Activated naive CD8-positive, alpha-beta T cell treated with anti-CD3 and anti-CD28 coated beads, Interleukin-2, amount 50 U/mL, for 24 hours (primary cell): ENCODE results near the gene EGFL6.
A peak's percentile ranks its signal among the peaks of the same experiment; 100 is the strongest.

Source experiments
- ATAC-seq: fragments of 150-1000 bp; cut with Tn5 transposase; one replicate; pipeline ENCODE4 v1.10.0; 2021
- DNase-seq: peaks from one replicate; pipeline ENCODE4 v3.0.0; 2021
- H3K27ac Mint-ChIP-seq: one replicate; pipeline ENCODE4 v1.8.0; 2021; ENCODE audit warnings: mild to moderate bottlenecking, mixed read lengths
- H3K27me3 Mint-ChIP-seq: one replicate; pipeline ENCODE4 v1.8.0; 2021; ENCODE audit warnings: mixed read lengths
- H3K36me3 Mint-ChIP-seq: one replicate; pipeline ENCODE4 v1.8.0; 2021; ENCODE audit warnings: low read depth, mixed read lengths
- H3K4me1 Mint-ChIP-seq: one replicate; pipeline ENCODE4 v1.8.0; 2021; ENCODE audit warnings: mixed read lengths
- H3K4me3 Mint-ChIP-seq: one replicate; pipeline ENCODE4 v1.8.0; 2021; ENCODE audit warnings: mild to moderate bottlenecking, moderate library complexity, mixed read lengths
- H3K9me3 Mint-ChIP-seq: one replicate; pipeline ENCODE4 v1.8.0; 2021; ENCODE audit warnings: mixed read lengths

Gene EGFL6, protein sequence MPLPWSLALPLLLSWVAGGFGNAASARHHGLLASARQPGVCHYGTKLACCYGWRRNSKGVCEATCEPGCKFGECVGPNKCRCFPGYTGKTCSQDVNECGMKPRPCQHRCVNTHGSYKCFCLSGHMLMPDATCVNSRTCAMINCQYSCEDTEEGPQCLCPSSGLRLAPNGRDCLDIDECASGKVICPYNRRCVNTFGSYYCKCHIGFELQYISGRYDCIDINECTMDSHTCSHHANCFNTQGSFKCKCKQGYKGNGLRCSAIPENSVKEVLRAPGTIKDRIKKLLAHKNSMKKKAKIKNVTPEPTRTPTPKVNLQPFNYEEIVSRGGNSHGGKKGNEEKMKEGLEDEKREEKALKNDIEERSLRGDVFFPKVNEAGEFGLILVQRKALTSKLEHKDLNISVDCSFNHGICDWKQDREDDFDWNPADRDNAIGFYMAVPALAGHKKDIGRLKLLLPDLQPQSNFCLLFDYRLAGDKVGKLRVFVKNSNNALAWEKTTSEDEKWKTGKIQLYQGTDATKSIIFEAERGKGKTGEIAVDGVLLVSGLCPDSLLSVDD

DNA sequence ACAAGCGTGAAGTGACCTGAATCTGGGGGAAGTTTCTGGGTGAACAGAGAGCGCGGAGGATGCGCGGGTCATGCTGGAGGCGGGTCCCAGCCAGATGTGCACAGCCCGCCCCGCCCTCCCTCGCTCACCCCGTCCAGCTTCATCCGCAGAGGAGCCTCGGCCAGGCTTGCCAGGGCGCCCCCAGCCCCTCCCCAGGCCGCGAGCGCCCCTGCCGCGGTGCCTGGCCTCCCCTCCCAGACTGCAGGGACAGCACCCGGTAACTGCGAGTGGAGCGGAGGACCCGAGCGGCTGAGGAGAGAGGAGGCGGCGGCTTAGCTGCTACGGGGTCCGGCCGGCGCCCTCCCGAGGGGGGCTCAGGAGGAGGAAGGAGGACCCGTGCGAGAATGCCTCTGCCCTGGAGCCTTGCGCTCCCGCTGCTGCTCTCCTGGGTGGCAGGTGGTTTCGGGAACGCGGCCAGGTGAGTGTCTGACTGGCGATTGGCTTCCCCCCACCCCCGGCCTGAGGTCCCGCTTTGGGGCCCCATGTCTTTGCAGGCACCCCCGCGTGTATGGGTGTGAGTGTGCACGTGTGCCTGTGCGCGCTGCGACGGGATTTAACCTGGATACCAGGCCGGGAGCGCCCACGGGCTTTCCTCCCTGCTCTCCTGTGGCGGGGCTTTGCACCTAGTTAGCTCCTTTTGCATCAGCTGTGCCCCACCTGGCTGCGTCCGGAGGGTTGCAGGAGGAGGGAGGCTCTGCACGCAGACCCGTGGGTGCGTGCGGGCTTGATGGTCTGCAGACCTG is at the start of gene EGFL6:
EGFL6 (plus strand) TSS at position 123 of the 782 bp plus-strand sequence; CDS start at position 384, 261 bp downstream.
- no peak for DNase-seq
- Mint-ChIP-seq H3K36me3 (no peaks in the 10 kb centered on the region), H3K4me1 (peaks cover 11% of the 10 kb centered on the region), H3K9me3 (no peaks in the 10 kb centered on the region), H3K27ac (no peak within 1 kb of the TSS), H3K4me3 (peak within 1 kb of the TSS; percentile 11), H3K27me3 (peaks cover 32% of the 10 kb centered on the region)
- no peak for ATAC-seq

- H3K36me3 Mint-ChIP-seq: no peaks in the 10 kb centered on the region
- no peaks in the 10 kb centered on the region for H3K27me3 Mint-ChIP-seq
- DNase-seq (no peak), ATAC-seq (no peak)
- no peaks in the 10 kb centered on the region for H3K9me3 Mint-ChIP-seq
- H3K4me1 Mint-ChIP-seq: peaks cover 3% of the 10 kb centered on the region
- H3K4me3 Mint-ChIP-seq: no peak overlapping the region
- H3K27ac Mint-ChIP-seq: no peak overlapping the region
Measured at GRCh38 chrX:13520351-13520750, 49.0 kb upstream of the EGFL6 start.

- Mint-ChIP-seq H3K27me3 (no peaks in the 10 kb centered on the region), H3K4me1 (peaks cover 3% of the 10 kb centered on the region), H3K27ac (no peak overlapping the region), H3K9me3 (no peaks in the 10 kb centered on the region), H3K4me3 (no peak overlapping the region), H3K36me3 (no peaks in the 10 kb centered on the region)
- DNase-seq (no peak), ATAC-seq (no peak)
Measured at GRCh38 chrX:13520936-13521335, 48.5 kb upstream of the EGFL6 start.

GRCh38 chrX:13522811-13523210 is 46.6 kb upstream of the EGFL6 start:
- DNase-seq (no peak), ATAC-seq (no peak)
- no peak overlapping the region for H3K27ac Mint-ChIP-seq
- H3K4me3 Mint-ChIP-seq: no peak overlapping the region
- peaks cover under 1% of the 10 kb centered on the region for H3K4me1 Mint-ChIP-seq
- no peaks in the 10 kb centered on the region for H3K9me3 Mint-ChIP-seq
- H3K36me3 Mint-ChIP-seq: no peaks in the 10 kb centered on the region
- H3K27me3 Mint-ChIP-seq: no peaks in the 10 kb centered on the region

DNA sequence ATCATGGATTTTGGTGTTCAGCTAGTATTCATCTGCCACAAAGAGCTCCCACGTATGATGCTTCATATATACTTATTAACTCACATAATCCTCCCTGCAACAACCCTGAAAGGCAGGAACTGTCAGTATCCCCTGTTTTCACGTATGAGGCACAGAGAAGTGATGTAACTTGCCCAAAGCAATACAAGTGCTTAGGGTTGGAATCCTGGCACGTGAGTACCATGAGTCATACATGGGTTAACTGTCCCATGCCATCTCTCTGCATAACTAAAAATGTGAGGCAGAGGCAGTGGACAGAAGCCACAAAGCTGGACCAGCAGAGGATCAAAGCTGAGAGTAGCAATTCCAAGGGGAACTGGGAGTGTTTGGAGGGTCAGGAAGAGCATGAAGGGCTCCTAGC is 35.7 kb upstream of the EGFL6 start:
- Mint-ChIP-seq H3K9me3 (no peaks in the 10 kb centered on the region), H3K36me3 (no peaks in the 10 kb centered on the region), H3K27ac (no peak overlapping the region), H3K27me3 (no peaks in the 10 kb centered on the region), H3K4me1 (no peaks in the 10 kb centered on the region), H3K4me3 (no peak overlapping the region)
- ATAC-seq: no peak
- DNase-seq: no peak

DNA sequence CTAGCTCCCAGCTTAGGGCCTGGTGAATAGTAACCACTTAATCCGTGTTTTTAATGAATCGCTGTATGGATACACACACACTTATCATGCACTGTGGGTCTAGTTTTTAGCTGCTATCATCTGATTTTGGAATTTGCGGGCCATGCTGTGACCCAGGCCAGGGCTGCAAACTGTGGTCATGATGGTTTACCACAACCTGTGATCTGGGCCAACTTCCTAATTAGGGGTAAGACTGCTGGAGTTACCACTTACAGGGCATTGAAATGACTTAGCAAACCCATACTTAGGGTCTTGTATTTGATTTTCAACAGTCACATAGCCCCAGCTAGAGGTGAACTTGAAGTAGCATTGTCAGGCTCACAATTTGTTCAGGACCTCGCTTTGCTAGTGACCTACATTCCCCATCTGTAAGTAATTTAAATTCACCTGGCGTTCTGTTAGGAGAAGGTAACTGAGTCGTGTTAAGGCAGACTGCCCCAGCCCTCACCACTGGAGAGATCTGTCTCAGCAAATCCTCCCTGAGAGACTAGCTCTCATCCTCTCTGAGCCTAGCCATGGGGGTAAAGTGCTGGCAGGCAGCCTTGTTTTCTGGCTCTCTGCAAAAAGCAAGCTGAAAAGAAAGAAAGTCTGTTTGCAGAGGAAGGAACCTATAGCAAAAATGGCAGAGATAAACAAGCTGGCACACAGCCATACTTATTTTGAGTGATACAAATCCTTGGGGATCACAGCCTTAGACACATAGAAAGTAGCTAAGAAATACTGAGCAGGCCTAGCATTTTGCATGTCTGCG is 33.8 kb upstream of the EGFL6 start:
- H3K9me3 Mint-ChIP-seq: no peaks in the 10 kb centered on the region
- H3K27ac Mint-ChIP-seq: no peak overlapping the region
- H3K36me3 Mint-ChIP-seq: no peaks in the 10 kb centered on the region
- no peak for DNase-seq
- ATAC-seq: no peak
- no peaks in the 10 kb centered on the region for H3K4me1 Mint-ChIP-seq
- no peaks in the 10 kb centered on the region for H3K27me3 Mint-ChIP-seq
- H3K4me3 Mint-ChIP-seq: no peak overlapping the region

DNA sequence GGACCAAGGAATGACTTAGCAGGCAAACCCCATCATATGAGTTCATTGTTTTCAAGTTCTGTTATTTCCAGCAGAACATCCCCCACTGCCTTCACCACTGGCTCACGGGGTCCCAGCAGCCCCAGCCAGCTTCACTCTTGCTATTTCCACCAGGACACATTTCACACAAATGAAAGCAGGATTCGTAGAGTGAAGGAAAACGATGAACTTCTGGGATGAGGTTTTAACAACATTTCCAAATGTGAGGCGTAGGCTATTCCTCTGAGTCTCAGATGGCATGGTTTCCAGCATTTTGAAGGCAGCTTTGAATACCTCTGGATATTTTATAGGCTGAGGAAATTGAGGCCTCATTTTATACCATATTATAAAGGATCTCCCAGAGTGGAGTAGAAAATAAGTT is 32.9 kb upstream of the EGFL6 start:
- Mint-ChIP-seq H3K36me3 (no peaks in the 10 kb centered on the region), H3K27me3 (no peaks in the 10 kb centered on the region), H3K27ac (no peak overlapping the region), H3K4me1 (no peaks in the 10 kb centered on the region), H3K9me3 (no peaks in the 10 kb centered on the region), H3K4me3 (no peak overlapping the region)
- ATAC-seq (no peak), DNase-seq (no peak)

- H3K27ac Mint-ChIP-seq: no peak overlapping the region
- H3K9me3 Mint-ChIP-seq: no peaks in the 10 kb centered on the region
- H3K36me3 Mint-ChIP-seq: no peaks in the 10 kb centered on the region
- no peaks in the 10 kb centered on the region for H3K4me1 Mint-ChIP-seq
- DNase-seq (no peak), ATAC-seq (no peak)
- no peaks in the 10 kb centered on the region for H3K27me3 Mint-ChIP-seq
- H3K4me3 Mint-ChIP-seq: no peak overlapping the region
Measured at GRCh38 chrX:13538414-13538813, 31.0 kb upstream of the EGFL6 start.

GRCh38 chrX:13540602-13541001 is 28.8 kb upstream of the EGFL6 start:
- H3K4me1 Mint-ChIP-seq: no peaks in the 10 kb centered on the region
- no peaks in the 10 kb centered on the region for H3K27me3 Mint-ChIP-seq
- H3K4me3 Mint-ChIP-seq: no peak overlapping the region
- no peaks in the 10 kb centered on the region for H3K9me3 Mint-ChIP-seq
- DNase-seq (no peak), ATAC-seq (no peak)
- no peaks in the 10 kb centered on the region for H3K36me3 Mint-ChIP-seq
- no peak overlapping the region for H3K27ac Mint-ChIP-seq

- H3K27me3 Mint-ChIP-seq: peaks cover 12% of the 10 kb centered on the region
- no peaks in the 10 kb centered on the region for H3K9me3 Mint-ChIP-seq
- no peaks in the 10 kb centered on the region for H3K36me3 Mint-ChIP-seq
- H3K27ac Mint-ChIP-seq: no peak overlapping the region
- no peak overlapping the region for H3K4me3 Mint-ChIP-seq
- no peak for ATAC-seq
- H3K4me1 Mint-ChIP-seq: peaks cover 5% of the 10 kb centered on the region
- no peak for DNase-seq
Measured at GRCh38 chrX:13545726-13546125, 23.7 kb upstream of the EGFL6 start.

DNA sequence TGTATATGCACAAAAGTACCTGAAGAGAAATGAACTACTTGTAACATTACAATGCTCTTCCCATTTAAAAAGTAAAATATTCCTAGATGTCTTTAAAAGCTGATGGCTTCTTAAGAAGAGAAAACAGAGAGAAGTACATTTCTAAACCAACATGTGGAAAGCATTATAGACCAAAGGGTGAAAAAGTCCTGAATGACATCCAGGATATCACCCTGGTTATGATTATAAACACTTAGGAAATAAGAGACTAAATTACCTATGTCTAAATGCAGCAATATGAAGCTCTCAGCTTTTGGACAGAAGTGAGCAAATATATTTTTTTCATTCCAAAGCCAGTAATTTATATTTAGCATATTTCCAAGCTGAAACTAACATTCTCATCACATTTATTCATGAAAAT is 21.7 kb upstream of the EGFL6 start:
- H3K36me3 Mint-ChIP-seq: no peaks in the 10 kb centered on the region
- DNase-seq (no peak), ATAC-seq (no peak)
- H3K27ac Mint-ChIP-seq: no peak overlapping the region
- H3K4me3 Mint-ChIP-seq: no peak overlapping the region
- peaks cover 14% of the 10 kb centered on the region for H3K27me3 Mint-ChIP-seq
- peaks cover 5% of the 10 kb centered on the region for H3K4me1 Mint-ChIP-seq
- no peaks in the 10 kb centered on the region for H3K9me3 Mint-ChIP-seq

GRCh38 chrX:13550346-13550745 is 19.1 kb upstream of the EGFL6 start:
- Mint-ChIP-seq H3K27me3 (peaks cover 15% of the 10 kb centered on the region), H3K4me3 (no peak overlapping the region), H3K9me3 (no peaks in the 10 kb centered on the region), H3K4me1 (peaks cover 5% of the 10 kb centered on the region), H3K36me3 (no peaks in the 10 kb centered on the region), H3K27ac (no peak overlapping the region)
- ATAC-seq (no peak), DNase-seq (no peak)

GRCh38 chrX:13551610-13552009 is 17.8 kb upstream of the EGFL6 start:
- no peak for ATAC-seq

GRCh38 chrX:13552892-13553291 is 16.5 kb upstream of the EGFL6 start:
- no peak overlapping the region for H3K27ac Mint-ChIP-seq
- no peaks in the 10 kb centered on the region for H3K36me3 Mint-ChIP-seq

More at GRCh38 chrX:13551610-13552009, 17.8 kb upstream of the EGFL6 start:
- no peak overlapping the region for H3K4me3 Mint-ChIP-seq
- no peak overlapping the region for H3K27ac Mint-ChIP-seq
- no peak for DNase-seq
- H3K9me3 Mint-ChIP-seq: no peaks in the 10 kb centered on the region
- peaks cover 5% of the 10 kb centered on the region for H3K4me1 Mint-ChIP-seq
- peaks cover 19% of the 10 kb centered on the region for H3K27me3 Mint-ChIP-seq
- H3K36me3 Mint-ChIP-seq: no peaks in the 10 kb centered on the region

More at GRCh38 chrX:13552892-13553291, 16.5 kb upstream of the EGFL6 start:
- Mint-ChIP-seq H3K9me3 (no peaks in the 10 kb centered on the region), H3K4me3 (no peak overlapping the region), H3K27me3 (peaks cover 21% of the 10 kb centered on the region), H3K4me1 (peaks cover 5% of the 10 kb centered on the region)
- ATAC-seq (no peak), DNase-seq (no peak)
